Activated naive CD4-positive, alpha-beta T cell treated with anti-CD3 and anti-CD28 coated beads, Interleukin-2, amount 50 U/mL, for 72 hours (primary cell): ENCODE measurements around the gene STAM. TPM values are rescaled to one million over a fixed set of nuclear protein-coding genes. Genes with fewer than 3 reads are reported as not detected.
"Not testable (repeated sequence)": the region's sequence is repeated elsewhere in the genome, so short reads cannot be mapped to it uniquely, and the experiment has no call there.

Source experiments
- ATAC-seq, 2 donors: fragments of 150-1000 bp; cut with Tn5 transposase; 2 replicates each; pipeline ENCODE4 v1.10.0; 2021; ENCODE audit warnings: mild to moderate bottlenecking in 2 of 2, moderate library complexity in 2 of 2
- DNase-seq, 2 donors: peaks; one replicate each; pipeline ENCODE4 v3.0.0; 2021 to 2022; ENCODE audit warnings: low spot score in 2 of 2
- H3K27ac Mint-ChIP-seq, 2 donors: one replicate each; pipeline ENCODE4 v1.8.0; 2022; ENCODE audit warnings: mild to moderate bottlenecking in 2 of 2, mixed read lengths in 2 of 2
- H3K36me3 Mint-ChIP-seq, 2 donors: one replicate each; pipeline ENCODE4 v1.8.0; 2022; ENCODE audit warnings: mixed read lengths in 2 of 2
- H3K9me3 Mint-ChIP-seq, 2 donors: one replicate each; pipeline ENCODE4 v1.8.0; 2022; ENCODE audit warnings: mixed read lengths in 2 of 2
- total RNA-seq, 2 donors: library from RNA; stranded (reverse); gene quantifications; one replicate each; pipeline ENCODE4 v1.2.3, GENCODE V29; 2022

The STAM gene
- total RNA-seq: 10 to 100 TPM; 22.3 to 30.8 TPM

DNA sequence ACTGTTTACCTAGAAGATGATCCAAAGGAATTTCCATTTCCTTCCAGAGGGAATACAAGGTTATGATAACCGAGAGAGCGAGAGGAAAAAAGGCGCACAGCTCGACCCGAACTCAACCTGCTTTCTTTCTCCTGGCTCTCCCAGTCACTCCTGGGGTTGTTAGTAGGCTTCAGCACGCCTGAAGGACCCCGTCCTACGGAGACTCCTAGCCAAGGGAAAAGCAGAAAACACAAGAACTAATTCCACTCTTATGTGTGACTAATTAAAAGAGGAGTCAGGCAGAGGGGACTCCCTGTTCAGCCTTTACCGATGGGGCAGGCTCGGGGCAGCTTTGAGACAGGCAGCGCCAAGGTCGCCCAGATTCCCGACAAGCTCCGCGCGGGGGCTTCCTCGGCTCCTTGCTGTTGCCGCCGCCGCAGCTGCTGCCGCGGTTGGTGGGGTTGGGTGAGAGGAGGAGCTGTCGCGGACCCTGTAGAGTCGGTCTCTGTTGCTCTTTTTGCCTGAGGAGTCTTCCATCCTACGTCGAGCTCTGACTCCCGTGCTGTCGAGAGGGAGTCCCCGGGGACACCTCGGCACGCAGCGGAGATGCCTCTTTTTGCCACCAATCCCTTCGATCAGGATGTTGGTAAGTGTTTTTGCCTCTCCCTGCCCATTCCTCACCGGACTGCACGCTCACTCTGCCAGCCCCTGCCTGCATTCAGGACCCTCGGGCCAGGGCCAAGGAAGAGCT is at the start of gene STAM:
Gene STAM (plus strand): TSS at position 397 of the 730 bp plus-strand sequence. CDS start 189 bp downstream, at position 586.
- H3K27ac Mint-ChIP-seq: peak within 1 kb of the TSS; percentile 99 to 100
- H3K9me3 Mint-ChIP-seq: peaks cover 0 to 4% of the 10 kb centered on the region in 2 donors
- DNase-seq (peak; percentile 89 to 91), ATAC-seq (peak; percentile 78 to 85)
- peaks cover 25 to 31% of the 10 kb centered on the region in 2 donors for H3K36me3 Mint-ChIP-seq

DNA sequence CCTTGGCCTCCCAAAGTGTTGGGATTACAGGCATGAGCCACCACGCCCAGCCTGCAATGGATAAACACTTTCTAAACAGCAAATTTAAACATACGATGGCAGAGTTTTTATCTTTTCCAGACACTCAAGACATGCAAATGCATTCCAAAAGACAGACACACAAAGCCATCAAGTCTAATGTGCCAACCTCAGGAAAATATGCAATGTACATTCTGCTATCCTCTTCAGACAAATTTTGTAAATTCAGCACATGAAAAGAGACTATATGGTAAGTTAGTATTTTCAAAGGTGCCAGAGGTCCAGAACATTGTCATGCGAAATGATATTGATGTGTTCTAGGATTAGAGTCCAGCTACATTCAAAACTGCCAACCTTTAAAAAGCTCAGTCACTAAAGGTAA is 46.6 kb upstream of the STAM start:
- Mint-ChIP-seq H3K27ac (no peak overlapping the region), H3K36me3 (no peaks in the 10 kb centered on the region), H3K9me3 (no peaks in the 10 kb centered on the region)
- ATAC-seq (no peak), DNase-seq (no peak)

DNA sequence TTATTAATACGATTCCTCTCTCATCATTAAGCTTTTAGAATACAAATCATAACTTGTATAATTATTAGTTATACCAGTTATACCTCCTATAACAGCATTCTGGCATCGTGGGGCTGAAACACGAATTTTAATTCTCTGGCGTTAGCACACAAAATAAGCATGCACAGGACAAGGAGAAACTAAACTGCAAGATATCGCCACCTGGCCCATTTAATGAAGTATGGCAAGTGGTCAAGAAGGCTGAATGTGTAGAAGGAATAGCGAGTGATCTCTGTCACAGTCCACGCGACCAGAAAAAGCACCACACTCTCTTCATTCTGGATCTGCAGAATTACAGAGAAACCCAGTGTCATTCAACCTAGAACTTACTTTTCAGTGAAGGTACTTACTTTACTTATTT is 44.9 kb upstream of the STAM start:
- no peak overlapping the region for H3K27ac Mint-ChIP-seq
- ATAC-seq (no peak), DNase-seq (no peak)
- no peaks in the 10 kb centered on the region for H3K9me3 Mint-ChIP-seq
- no peaks in the 10 kb centered on the region for H3K36me3 Mint-ChIP-seq

DNA sequence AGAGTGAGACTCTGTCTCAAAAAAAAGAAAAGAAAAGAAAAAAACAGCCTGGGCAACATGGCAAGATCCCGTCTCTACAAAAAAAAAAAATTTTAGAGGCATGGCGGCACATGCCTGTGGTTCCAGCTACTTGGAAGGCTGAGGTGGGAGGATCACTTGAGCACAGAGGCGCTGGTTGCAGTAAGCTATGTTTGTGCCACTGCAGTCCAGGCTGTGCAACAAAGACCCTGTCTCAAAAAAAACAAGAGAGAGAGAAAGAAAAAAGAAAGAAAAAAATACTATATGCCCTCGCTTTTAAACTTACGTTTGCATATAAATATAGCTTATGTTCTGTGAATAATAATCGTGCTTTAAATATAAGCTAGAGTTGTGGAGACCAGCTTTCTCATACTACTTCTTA is 38.0 kb upstream of the STAM start:
- Mint-ChIP-seq H3K36me3 (no peaks in the 10 kb centered on the region), H3K9me3 (no peaks in the 10 kb centered on the region), H3K27ac (no peak overlapping the region)
- ATAC-seq (no peak), DNase-seq (no peak)

DNA sequence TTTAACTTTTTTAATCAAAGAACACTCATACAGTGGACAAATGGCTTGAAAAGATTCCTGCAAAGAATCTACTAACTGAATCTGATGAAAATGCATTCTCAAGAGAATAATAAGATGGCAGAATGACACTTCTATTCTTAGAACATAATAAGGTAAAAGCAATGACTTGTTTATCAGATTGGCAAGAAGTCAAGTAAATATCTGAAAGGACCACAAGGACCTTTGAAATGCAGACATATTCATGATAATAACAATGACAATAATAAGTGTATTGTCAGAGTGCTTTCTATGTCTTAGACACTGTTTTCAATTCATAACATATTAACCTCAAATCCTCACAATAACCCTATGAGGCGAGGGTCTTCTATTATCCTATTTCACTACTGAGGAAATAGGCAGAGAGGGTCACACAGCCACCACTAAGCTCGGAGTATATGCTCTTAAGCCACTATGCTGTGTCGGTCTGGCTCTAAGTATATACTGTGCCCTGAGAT is 37.4 kb upstream of the STAM start:
- ATAC-seq (no peak), DNase-seq (no peak)
- H3K9me3 Mint-ChIP-seq: no peaks in the 10 kb centered on the region

DNA sequence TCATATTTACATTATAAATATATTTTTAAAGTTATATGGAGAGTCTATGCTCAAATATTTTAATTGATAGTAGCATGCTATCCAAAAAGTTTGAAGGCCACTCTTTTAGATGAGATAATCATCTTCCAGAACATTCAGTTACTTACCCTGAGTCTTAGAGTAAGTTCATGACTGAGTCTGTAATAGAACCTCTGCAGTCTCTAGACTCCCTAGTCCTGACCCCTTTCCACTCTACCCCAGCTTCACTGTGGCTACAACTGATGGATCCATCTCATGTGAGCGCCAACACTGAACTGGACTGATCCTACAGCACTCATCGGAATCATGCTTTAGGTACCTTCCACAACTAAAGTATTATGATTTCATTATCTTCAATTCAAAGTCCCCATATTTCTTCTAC is 36.9 kb upstream of the STAM start:
- H3K27ac Mint-ChIP-seq: no peak overlapping the region
- ATAC-seq: no peak

More for the DNA sequence above, 37.4 kb upstream of the STAM start:
- no peak overlapping the region for H3K27ac Mint-ChIP-seq
- H3K36me3 Mint-ChIP-seq: no peaks in the 10 kb centered on the region

DNA sequence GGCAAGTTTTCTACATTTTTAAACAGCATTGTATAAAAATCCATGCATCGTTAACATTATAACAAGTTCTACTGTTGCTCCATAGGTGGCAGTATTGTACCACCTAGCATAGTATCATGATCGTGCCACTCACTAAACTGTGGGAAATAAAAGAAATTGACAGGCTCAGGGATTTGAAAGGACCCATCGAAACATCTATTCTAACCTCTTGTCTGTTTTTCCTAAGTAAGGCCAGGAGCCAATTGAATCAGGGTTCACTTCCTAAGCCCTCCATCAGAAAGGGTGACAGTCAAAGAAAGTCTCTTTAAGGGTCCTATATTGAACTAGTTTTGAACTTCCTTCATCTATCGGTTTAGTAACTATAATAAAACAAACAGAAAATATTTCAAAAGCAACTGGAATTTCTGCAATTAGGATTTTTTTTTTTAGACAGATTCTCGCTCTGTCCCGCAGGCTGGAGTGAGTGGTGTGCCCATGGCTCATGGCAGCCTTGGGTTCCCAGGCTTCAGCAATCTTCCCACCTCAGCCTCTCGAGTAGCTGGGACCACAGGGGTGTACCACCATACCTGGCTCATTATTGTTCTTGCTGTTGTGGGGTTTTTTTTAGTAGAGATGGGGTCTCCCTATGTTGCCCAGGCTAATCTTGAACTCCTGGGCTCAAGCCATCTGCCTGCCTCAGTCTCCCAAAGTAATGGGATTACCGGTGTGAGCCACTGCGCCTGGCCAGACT is 36.2 kb upstream of the STAM start:
- ATAC-seq: peak; percentile 70 to 82
- Mint-ChIP-seq H3K27ac (no peak overlapping the region), H3K36me3 (no peaks in the 10 kb centered on the region), H3K9me3 (no peaks in the 10 kb centered on the region)
- no peak for DNase-seq

More for the DNA sequence above, 36.9 kb upstream of the STAM start:
- DNase-seq: no peak
- H3K36me3 Mint-ChIP-seq: no peaks in the 10 kb centered on the region
- H3K9me3 Mint-ChIP-seq: no peaks in the 10 kb centered on the region

DNA sequence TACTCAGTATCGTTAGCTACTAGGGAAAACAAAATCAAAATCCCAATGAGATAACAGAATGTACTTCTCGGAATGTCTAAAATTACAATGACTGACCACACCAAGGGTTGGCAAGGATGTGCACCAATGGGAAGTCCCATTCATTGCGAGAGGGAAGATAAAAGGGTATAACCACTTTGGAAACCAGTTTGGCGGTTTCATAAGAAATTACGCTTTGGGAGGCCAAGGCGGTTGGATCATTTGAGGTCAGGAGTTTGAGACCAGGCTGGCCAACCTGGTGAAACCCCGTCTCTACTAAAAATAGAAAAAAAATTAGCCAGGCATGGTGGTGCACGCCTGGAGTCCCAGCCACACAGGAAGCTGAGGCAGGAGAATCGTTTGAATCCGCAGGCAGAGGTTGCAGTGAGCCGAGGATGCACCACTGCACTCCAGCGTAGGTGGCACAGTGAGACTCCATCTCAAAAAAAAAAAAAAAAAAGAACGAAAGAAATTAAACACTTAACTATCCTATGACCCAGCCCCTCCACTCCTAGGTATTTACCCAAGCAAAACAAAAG is 34.4 kb upstream of the STAM start:
- Mint-ChIP-seq H3K27ac (no peak overlapping the region), H3K36me3 (no peaks in the 10 kb centered on the region), H3K9me3 (no peaks in the 10 kb centered on the region)
- ATAC-seq (peak in 1 of 2 donors; percentile 26), DNase-seq (no peak)

DNA sequence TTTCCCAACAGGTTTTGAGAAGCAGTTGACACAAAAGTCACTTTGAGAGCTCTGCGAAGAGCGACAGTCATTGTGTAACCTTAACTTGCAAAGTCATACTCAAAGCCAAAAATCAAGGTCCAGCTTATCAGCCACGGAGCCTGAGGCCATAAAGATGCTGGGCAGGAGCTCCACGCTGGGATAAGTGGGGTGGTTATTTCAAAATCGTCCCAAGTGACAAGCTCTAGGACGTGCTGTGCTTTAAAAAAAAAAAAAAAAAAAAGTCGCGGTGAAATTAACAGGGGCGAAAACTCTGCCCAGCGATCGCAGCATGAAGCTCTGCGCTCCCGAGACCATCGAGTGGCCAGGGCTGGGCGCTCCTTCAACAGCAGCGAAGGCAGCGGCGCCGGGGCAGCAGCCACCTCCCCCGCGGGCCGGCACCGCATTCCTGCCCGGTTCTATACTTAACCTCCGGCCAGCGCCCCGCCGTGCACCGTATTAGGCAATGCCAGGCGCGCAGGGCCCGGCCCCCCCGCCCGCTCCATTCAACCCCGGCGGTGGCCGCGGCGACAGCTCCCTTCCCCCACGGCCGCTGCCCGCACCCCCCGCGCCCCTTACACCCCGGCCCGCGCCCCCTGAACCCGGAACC is 27.4 kb upstream of the STAM start:
- Mint-ChIP-seq H3K9me3 (no peaks in the 10 kb centered on the region), H3K27ac (no peak overlapping the region), H3K36me3 (no peaks in the 10 kb centered on the region)
- ATAC-seq (peak; percentile 56 to 64), DNase-seq (no peak)

DNA sequence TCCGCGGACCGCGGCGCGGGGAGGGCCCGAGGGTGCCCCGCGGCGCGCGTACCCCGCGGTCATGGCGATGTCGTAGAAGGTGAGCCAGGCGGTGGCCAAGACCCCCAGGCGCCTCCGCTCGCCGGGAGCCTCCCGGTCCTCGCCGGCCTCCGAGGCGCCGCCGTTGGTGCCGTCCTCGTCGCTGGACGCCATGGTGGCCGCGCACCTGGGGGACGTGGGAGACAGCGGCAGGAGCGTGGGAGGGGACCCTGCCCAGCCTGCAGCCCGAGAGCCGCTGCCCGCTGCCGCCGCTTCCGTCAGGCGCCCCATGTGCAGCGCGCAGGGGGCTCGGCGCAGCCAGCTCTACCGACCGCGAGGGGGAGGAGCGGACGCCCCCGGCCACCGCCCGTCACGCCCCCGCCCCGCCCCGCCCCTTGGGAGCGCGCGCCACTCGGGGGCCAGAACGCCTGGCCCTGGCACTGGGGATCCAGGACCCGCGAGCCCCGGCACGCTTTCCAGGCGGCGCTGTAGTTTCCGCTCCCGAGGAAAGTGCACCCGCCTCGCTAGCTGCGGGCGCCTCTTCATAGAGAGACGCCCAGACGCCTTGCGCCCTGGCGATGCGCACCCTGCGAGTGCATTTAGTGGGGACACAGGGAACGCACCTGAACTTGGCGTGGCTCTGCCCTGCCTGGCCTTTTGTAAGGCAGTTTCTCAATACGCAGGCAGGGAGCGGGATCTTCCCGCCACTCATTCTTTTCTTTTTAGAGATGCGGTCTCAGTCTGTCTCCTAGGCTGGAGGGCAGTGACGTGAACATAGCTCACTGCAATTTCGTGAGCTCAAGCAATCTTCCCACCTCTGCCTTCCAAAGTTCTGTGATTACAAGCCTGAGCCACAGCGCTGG is 26.7 kb upstream of the STAM start, which contains the start of gene HACD1:
Gene HACD1 (minus strand): TSS at position 344 of the 881 bp plus-strand sequence. CDS start 35 bp downstream, at position 309.
- H3K9me3 Mint-ChIP-seq: no peaks in the 10 kb centered on the region

DNA sequence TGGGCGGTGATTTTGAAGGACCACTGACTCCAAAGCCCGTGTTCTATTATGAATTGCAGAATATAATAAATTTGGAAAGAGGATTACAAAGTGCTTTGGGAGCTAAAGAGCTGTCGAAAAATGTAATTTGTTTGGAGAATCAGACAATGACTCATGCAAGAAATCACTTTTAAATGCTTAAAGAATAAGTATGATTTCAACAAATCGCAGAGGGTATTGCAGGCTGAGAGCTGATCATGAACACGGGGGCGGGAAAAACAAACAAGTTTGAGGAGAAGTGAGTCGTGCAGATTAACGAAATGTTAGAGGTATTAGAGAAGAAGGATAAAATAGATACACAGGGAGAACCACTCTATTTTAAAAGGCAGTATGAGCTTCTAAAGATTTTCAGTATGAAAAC is 21.9 kb upstream of the STAM start:
- Mint-ChIP-seq H3K36me3 (no peaks in the 10 kb centered on the region), H3K9me3 (no peaks in the 10 kb centered on the region), H3K27ac (no peak overlapping the region)
- ATAC-seq: no peak
- DNase-seq: no peak

More for the DNA sequence above, 26.7 kb upstream of the STAM start, which contains the start of gene HACD1:
- Mint-ChIP-seq H3K27ac (no peak within 1 kb of the TSS), H3K36me3 (no peaks in the 10 kb centered on the region)
- ATAC-seq: peak; percentile 83 to 84
- peak; percentile 49 to 68 for DNase-seq

DNA sequence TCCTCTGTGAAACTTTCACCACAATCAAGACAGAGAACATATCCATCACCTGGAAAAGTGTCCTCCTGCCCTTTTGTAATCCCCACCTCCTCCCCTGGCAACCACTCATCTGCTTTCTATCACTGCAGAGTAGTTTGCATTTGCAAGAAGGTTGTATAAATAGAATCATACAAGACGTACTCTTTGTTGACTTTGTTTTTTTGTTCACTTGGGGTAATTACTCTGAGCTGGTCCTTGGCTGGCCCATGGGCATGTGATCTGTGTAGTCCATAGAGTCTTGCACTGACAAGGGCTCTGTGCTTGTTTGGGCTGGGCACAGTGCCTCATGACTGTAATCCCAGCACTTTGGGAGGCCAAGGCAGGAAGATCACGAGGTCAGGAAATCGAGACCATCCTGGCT is 19.0 kb upstream of the STAM start:
- no peaks in the 10 kb centered on the region for H3K9me3 Mint-ChIP-seq
- ATAC-seq (no peak), DNase-seq (no peak)
- H3K27ac Mint-ChIP-seq: no peak overlapping the region
- H3K36me3 Mint-ChIP-seq: no peaks in the 10 kb centered on the region

DNA sequence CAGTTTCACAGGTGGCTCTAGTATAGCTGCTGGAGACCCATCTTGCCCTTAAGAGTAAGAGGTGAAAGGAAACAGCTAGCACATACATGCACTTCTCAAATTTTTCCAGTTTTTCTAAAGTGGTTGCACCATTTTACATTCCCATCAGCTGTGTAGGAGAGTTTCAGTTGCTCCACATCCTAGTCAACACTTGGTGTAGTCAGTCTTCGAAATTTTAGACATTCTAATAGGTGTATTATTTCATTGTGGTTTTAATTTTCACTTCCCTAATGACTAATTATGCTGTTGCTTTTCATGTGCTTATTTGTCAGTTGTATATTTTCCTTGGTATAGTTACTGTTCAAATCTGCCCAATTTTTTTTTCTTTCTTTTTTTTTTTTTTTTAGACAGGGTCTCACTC is 17.3 kb upstream of the STAM start:
- Mint-ChIP-seq H3K36me3 (no peaks in the 10 kb centered on the region), H3K27ac (no peak overlapping the region), H3K9me3 (no peaks in the 10 kb centered on the region)
- no peak for DNase-seq
- ATAC-seq: no peak

DNA sequence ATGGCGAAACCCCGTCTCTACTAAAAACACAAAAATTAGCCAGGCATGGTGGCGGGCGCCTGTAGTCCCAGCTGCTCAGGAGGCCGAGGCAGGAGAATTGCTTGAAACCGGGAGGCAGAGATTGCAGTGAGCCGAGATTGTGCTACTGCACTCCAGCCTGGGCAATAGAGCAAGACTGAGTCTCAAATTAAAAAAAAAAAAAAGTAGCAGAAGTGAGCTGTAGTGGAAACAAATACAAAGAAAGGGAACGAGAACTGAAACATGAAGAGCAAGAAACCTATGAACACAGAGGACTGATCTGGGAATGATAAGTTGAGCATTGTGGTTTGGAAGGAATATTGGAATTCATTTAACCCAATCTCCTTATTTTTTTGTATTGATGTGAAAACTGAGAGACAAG is 11.4 kb upstream of the STAM start:
- H3K9me3 Mint-ChIP-seq, DNase-seq, ATAC-seq, H3K27ac Mint-ChIP-seq, H3K36me3 Mint-ChIP-seq: not testable (repeated sequence)

DNA sequence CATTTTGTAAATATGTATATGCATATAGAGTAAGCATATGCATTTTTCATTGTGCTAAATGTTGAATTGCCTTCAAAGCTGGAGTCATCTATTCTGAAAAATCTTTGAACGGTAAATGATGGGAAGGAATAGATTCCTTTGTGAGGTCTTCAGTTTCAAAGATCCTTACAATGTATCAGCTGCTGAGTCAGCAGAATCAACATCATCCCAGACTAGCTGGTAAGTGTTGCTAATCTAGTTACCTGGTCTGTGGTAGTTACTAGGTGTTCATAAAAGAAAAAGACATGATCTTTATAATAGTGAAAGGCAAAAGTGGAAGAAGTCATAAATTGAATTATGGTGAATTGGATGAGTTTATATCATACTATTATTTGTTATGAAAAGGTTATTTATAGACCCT is 10.6 kb upstream of the STAM start:
- ATAC-seq (no peak), DNase-seq (no peak)
- no peaks in the 10 kb centered on the region for H3K36me3 Mint-ChIP-seq
- H3K9me3 Mint-ChIP-seq: no peaks in the 10 kb centered on the region
- H3K27ac Mint-ChIP-seq: no peak overlapping the region

DNA sequence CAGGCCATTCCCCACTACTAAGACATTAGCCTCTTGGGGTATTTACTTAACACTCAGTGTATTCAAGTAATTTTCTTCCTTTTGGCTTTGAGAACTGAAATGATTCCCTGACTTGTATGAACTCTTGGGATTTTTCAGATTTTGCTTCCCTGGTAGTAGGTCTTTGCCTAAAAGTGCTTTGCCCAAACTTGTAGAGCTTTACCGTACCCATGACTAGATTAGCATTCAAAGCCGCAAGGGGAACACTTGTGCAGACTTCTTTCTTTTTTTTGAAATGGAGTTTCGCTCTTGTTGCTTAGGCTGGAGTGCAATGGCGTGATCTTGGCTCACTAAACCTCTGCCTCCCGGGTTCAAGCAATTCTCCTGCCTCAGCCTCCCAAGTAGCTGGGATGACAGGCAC is 6.1 kb upstream of the STAM start:
- Mint-ChIP-seq H3K9me3 (no peaks in the 10 kb centered on the region), H3K36me3 (no peaks in the 10 kb centered on the region), H3K27ac (no peak overlapping the region)
- ATAC-seq: no peak
- DNase-seq: no peak
